Right lobe of liver (tissue), 6 donors: ENCODE data around the gene NTM. TPM values are rescaled to one million over a fixed set of nuclear protein-coding genes. Genes with fewer than 3 reads are reported as not detected.

ENCODE experiments used
- ATAC-seq, 4 donors: fragments of 200-7000 bp; cut with Tn5 transposase; one replicate each; pipeline ENCODE4 v1.9.1; 2020; ENCODE audit warnings: mild to moderate bottlenecking in 4 of 4, moderate library complexity in 4 of 4
- DNase-seq, 3 donors: peaks; one replicate each; pipeline ENCODE4 v3.0.0-alpha.2; 2020
- H3K27ac ChIP-seq, 3 donors: fragments of 200-600 bp; one replicate each; pipeline ENCODE4 v1.8.0; 2022
- H3K27me3 ChIP-seq, 2 donors: fragments of 200-600 bp; one replicate each; pipeline ENCODE4 v1.8.0; 2022
- H3K36me3 ChIP-seq, 4 donors: fragments of 200-600 bp; sonication (generic) in 1 of 4; one replicate each; pipeline versions ENCODE4 v1.5.1 to v1.8.0; 2017 to 2022; ENCODE audit warnings: control low read depth in 1 of 4
- H3K4me1 ChIP-seq, 4 donors: fragments of 200-600 bp; sonication (generic) in 1 of 4; one replicate each; pipeline versions ENCODE4 v1.5.1 to v1.8.0; 2017 to 2022; ENCODE audit warnings: control low read depth in 1 of 4
- H3K4me3 ChIP-seq, 3 donors: fragments of 200-600 bp; one replicate each; pipeline ENCODE4 v1.8.0; 2022
- H3K9me3 ChIP-seq, 4 donors: fragments of 200-600 bp; sonication (generic) in 1 of 4; one replicate each; pipeline versions ENCODE4 v1.5.1 to v1.8.0; 2017 to 2022; ENCODE audit warnings: control low read depth in 1 of 4
- POLR2A ChIP-seq: fragments of 450-650 bp; IDR thresholded peaks from one replicate; pipeline ENCODE4 v1.6.1; 2017; ENCODE audit warnings: antibody characterized with exemption, mild to moderate bottlenecking
- WGBS: methylation state at CpG from one replicate; pipeline ENCODE4 v1.1.6; 2018; ENCODE audit warnings: low coverage, low lambda C conversion rate; ENCODE audit not compliant: insufficient coverage; ENCODE audit errors: missing lambda C conversion rate; 5-methylcytosine and 5-hydroxymethylcytosine counted together
- intact Hi-C, 2 donors: fragments of 100-400 bp; cut with DNase I; formaldehyde crosslinking; loops; one replicate each; pipeline versions ENCODE4 v1.11.2 to v1.14.1; 2022
- total RNA-seq, 6 experiments: library from RNA; depleted of rRNA in 2 of 6; stranded (reverse); fragments of >200 nt in 2 of 6; fragmentation: NEBNext Ultra II Directional in 3 of 6; extraction: Animal tissue kit (Norgen Biotek cat#: 25700) in 3 of 6; gene quantifications; one replicate each; pipeline versions ENCODE4 v1.1.0 to v1.2.4, GENCODE V29; 2016 to 2023
- TF ChIP-seq, protein P1 (sequence below), 4 donors: fragments of 200-600 bp in 3 of 4; fragments of 450-650 bp in 1 of 4; IDR thresholded peaks; one replicate each; pipeline versions ENCODE4 v1.5.1 to v1.8.0; 2016 to 2022; ENCODE audit warnings: antibody characterized with exemption in 4 of 4, mild to moderate bottlenecking in 2 of 4
- donor health status: DM: no; HTN: yes; CAD: no.
- donor health status: DM: no; HTN: no; CAD: no.
- donor health status: DM: no; HTN: no; CAD: no.
- donor health status: DM: no; HTN: yes; CAD: no.
- donor health status: DM: no; HTN: yes; CAD: no.

NTM gene
- total RNA-seq, 6 experiments from 2014 or later: 0.35 TPM; not detected in 5

DNA sequence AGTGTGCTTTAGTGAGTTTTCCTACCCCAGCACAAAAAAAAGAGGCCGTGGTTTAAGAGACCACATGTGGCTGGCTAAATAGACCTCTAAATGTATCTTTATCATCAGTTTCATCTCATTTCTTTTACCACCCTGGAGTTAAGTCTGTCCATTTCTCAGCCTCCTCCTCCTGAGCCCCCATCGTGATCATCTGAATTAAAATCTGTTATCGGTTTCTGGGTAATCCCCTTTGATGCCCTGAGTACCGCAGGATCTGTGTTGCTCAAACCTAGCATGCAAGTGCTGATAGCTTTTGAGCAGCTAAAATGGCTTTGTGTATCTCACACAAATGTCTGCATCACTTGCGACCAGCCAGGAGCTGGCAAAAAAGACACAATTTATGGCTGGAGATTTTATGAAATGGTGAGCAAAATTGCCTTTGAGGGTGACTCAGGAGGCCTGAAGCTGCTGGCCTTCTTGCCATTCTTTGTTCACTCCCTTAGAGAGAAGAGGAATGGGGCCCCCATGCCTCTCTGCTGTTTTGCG, 236.5 kb downstream of the NTM start:
- no peaks in the 10 kb centered on the region for H3K27me3 ChIP-seq
- no peaks in the 10 kb centered on the region for H3K9me3 ChIP-seq
- H3K4me3 ChIP-seq: no peak overlapping the region
- 59% methylated on average over 6 of the region's 6 CpGs for WGBS
- no peaks in the 10 kb centered on the region for H3K4me1 ChIP-seq
- intact Hi-C loops: no loop called here
- no peak for TF ChIP-seq POLR2A
- TF ChIP-seq, protein P1, sequence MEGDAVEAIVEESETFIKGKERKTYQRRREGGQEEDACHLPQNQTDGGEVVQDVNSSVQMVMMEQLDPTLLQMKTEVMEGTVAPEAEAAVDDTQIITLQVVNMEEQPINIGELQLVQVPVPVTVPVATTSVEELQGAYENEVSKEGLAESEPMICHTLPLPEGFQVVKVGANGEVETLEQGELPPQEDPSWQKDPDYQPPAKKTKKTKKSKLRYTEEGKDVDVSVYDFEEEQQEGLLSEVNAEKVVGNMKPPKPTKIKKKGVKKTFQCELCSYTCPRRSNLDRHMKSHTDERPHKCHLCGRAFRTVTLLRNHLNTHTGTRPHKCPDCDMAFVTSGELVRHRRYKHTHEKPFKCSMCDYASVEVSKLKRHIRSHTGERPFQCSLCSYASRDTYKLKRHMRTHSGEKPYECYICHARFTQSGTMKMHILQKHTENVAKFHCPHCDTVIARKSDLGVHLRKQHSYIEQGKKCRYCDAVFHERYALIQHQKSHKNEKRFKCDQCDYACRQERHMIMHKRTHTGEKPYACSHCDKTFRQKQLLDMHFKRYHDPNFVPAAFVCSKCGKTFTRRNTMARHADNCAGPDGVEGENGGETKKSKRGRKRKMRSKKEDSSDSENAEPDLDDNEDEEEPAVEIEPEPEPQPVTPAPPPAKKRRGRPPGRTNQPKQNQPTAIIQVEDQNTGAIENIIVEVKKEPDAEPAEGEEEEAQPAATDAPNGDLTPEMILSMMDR (IDR thresholded peaks at IDR 0.05): no peak
- DNase-seq (no peak), ATAC-seq (no peak)
- H3K36me3 ChIP-seq: no peaks in the 10 kb centered on the region
- H3K27ac ChIP-seq: no peak overlapping the region

DNA sequence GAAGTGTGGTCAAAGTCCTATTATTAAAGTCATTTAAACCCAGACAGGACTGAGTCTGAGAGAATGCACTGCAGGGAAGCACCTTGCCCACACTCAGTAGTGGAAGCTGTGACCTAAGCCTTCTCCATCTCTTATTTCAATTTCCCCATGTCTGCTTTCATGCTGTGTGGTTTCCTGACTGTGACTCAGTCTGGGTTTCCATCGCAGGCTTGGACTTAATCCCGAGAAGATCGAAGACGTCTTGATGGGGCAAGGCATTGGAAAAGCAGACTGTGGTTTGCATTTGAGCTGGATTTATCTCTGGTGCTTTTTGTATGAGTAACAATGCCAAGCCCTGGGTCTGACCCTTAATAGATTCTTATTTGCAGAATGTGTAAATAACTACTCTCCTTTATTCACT, 238.9 kb downstream of the NTM start:
- H3K36me3 ChIP-seq: no peaks in the 10 kb centered on the region
- ATAC-seq: no peak
- intact Hi-C loops: no loop called here
- no peak for DNase-seq
- H3K27me3 ChIP-seq: no peaks in the 10 kb centered on the region
- no peaks in the 10 kb centered on the region for H3K4me1 ChIP-seq
- 26% methylated on average over 4 of the region's 4 CpGs for WGBS
- H3K27ac ChIP-seq: no peak overlapping the region
- TF ChIP-seq, protein P1 (IDR thresholded peaks at IDR 0.05): no peak
- TF ChIP-seq POLR2A: no peak
- H3K9me3 ChIP-seq: no peaks in the 10 kb centered on the region
- H3K4me3 ChIP-seq: no peak overlapping the region

DNA sequence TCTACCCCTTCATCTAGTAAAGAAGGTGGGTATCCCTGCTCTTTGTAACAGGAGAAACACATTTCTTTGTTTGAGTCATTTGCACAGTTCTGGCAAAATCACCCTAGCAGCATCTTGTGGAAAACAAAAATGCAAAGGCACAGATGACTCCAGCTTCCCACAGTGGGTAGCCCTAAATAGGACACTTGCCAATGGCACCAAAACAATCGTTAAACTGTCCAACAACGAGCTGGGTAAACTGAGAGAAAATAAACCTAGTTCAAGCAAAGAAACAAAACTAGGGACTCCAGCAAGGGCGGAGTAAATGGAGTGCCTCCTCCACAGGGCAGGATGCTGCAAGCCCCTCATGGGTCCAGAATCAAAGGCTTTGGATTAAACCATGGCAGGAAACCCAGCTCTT, 239.5 kb downstream of the NTM start:
- H3K4me1 ChIP-seq: no peaks in the 10 kb centered on the region
- intact Hi-C loops: no loop called here
- H3K27ac ChIP-seq: no peak overlapping the region
- no peak for DNase-seq
- no peak for ATAC-seq
- H3K27me3 ChIP-seq: no peaks in the 10 kb centered on the region
- no peaks in the 10 kb centered on the region for H3K9me3 ChIP-seq
- no peak for TF ChIP-seq POLR2A
- TF ChIP-seq, protein P1 (IDR thresholded peaks at IDR 0.05): no peak
- no peaks in the 10 kb centered on the region for H3K36me3 ChIP-seq
- 31% methylated on average over 3 of the region's 3 CpGs for WGBS
- H3K4me3 ChIP-seq: no peak overlapping the region

DNA sequence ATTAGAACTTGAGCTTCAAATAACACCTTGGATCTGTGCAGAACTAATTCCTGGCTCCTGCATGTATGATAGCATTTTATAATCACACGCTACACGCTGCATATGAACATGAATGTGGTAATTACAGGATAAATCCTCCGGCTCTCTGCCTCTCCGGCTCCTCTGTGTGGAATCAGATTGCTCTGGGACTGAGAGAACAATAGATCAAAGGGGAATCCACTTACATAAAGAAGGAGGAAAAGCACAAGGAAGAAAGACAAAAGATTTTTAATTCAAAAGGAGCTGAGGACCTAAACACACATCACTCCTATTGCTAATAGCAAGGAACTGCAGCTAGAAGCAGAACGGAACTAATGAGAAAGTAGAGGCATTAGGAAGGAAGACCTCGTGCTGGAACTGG, 240.9 kb downstream of the NTM start:
- intact Hi-C loops: no loop called here
- H3K27me3 ChIP-seq: no peaks in the 10 kb centered on the region
- H3K36me3 ChIP-seq: no peaks in the 10 kb centered on the region
- ATAC-seq (no peak), DNase-seq (no peak)
- H3K9me3 ChIP-seq: no peaks in the 10 kb centered on the region
- no peak for TF ChIP-seq POLR2A
- TF ChIP-seq, protein P1 (IDR thresholded peaks at IDR 0.05): no peak
- H3K4me3 ChIP-seq: no peak overlapping the region
- no peaks in the 10 kb centered on the region for H3K4me1 ChIP-seq
- WGBS: 49% methylated on average over 6 of the region's 6 CpGs
- no peak overlapping the region for H3K27ac ChIP-seq

DNA sequence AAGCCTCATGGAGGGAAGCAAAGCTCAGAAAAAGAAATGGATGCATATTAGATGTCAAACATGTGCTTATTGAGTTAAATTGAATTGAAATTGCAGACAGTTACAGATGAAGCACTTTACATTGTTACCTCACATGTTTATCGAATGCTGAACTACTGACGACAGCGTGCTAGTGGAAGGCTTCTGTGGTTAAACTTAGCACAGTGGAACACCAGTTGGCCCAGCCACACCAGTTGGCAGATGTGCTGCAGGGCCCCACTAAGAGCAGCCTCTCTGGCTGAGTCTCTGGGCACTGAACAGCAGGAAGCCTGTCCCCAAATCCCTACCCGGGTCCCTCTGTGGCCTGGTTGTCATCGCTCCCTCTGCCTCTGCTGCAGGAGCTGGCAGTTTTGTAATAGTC, 242.1 kb downstream of the NTM start:
- H3K4me3 ChIP-seq: no peak overlapping the region
- H3K4me1 ChIP-seq: no peaks in the 10 kb centered on the region
- H3K27ac ChIP-seq: no peak overlapping the region
- H3K9me3 ChIP-seq: no peaks in the 10 kb centered on the region
- ATAC-seq (no peak), DNase-seq (no peak)
- intact Hi-C loops: no loop called here
- no peaks in the 10 kb centered on the region for H3K27me3 ChIP-seq
- WGBS: 72% methylated on average over 2 of the region's 5 CpGs
- TF ChIP-seq, protein P1 (IDR thresholded peaks at IDR 0.05): no peak
- no peak for TF ChIP-seq POLR2A
- no peaks in the 10 kb centered on the region for H3K36me3 ChIP-seq
